IMR-90 (cell line): ENCODE data around the gene URB1. TPM values are rescaled to one million over a fixed set of nuclear protein-coding genes. Genes with fewer than 3 reads are reported as not detected.

Source experiments
- ATAC-seq: fragments of 200-7000 bp; cut with Tn5 transposase; 2 replicates; pipeline ENCODE4 v1.9.1; 2020; ENCODE audit warnings: low read depth, mild to moderate bottlenecking, moderate library complexity
- BruUV-seq: library from RNA; stranded (reverse); fragments of 400-500 nt; replicated peaks from 2 replicates; lab custom pipeline; 2021; lab: Mats Ljungman, UMichigan
- CTCF ChIA-PET: fragments of 300-600 bp; formaldehyde crosslinking; extraction: SDS; loops from one replicate; lab custom pipeline; 2021; ENCODE audit warnings: antibody characterized with exemption; lab: Yijun Ruan, JAX
- POLR2A ChIA-PET: fragments of 300-600 bp; sonication (Branson Sonifier 250); formaldehyde crosslinking; loops from one replicate; lab custom pipeline; 2022; ENCODE audit warnings: antibody characterized with exemption; ENCODE audit not compliant: unreplicated experiment; lab: Charles Lee
- DNase-seq: peaks from one replicate; pipeline ENCODE4 v3.0.0; 2013
- H2AFZ ChIP-seq: replicated peaks from 2 replicates; pipeline ENCODE3; 2013; ENCODE audit warnings: low read length, mild to moderate bottlenecking; ENCODE audit not compliant: poor library complexity
- H2AK5ac ChIP-seq: 2 replicates; pipeline ENCODE4 v1.6.1; 2013; ENCODE audit warnings: low read depth, low read length, inconsistent platforms
- H2AK9ac ChIP-seq: replicated peaks from 2 replicates; pipeline ENCODE3; 2013; ENCODE audit warnings: mild to moderate bottlenecking, low read depth, low read length, moderate library complexity; ENCODE audit not compliant: poor library complexity
- H2BK120ac ChIP-seq: 2 replicates; pipeline ENCODE4 v1.6.1; 2013; ENCODE audit warnings: low read depth, low read length, inconsistent platforms
- H2BK15ac ChIP-seq: 3 replicates; pipeline ENCODE4 v1.6.1; 2013; ENCODE audit warnings: low read depth, low read length, inconsistent platforms
- H2BK20ac ChIP-seq: 2 replicates; pipeline ENCODE4 v1.6.1; 2013; ENCODE audit warnings: low read depth, mild to moderate bottlenecking, inconsistent platforms, low read length, moderate library complexity
- H2BK5ac ChIP-seq: 2 replicates; pipeline ENCODE4 v1.6.1; 2013; ENCODE audit warnings: mild to moderate bottlenecking, low read depth, low read length, inconsistent platforms; ENCODE audit not compliant: poor library complexity, severe bottlenecking
- H3K14ac ChIP-seq: replicated peaks from 2 replicates; pipeline ENCODE4 v1.6.1; 2013; ENCODE audit warnings: low read depth, low read length, inconsistent platforms
- H3K18ac ChIP-seq: 2 replicates; pipeline ENCODE4 v1.6.1; 2013; ENCODE audit warnings: low read depth, low read length, control low read depth
- H3K23ac ChIP-seq: 2 replicates; pipeline ENCODE4 v1.6.1; 2013; ENCODE audit warnings: low read depth, low read length, inconsistent platforms
- H3K27ac ChIP-seq: 2 replicates; pipeline ENCODE4 v1.5.1; 2013; ENCODE audit warnings: mild to moderate bottlenecking, control low read depth, low read length; ENCODE audit not compliant: insufficient read depth
- H3K27me3 ChIP-seq: 2 replicates; pipeline ENCODE4 v1.6.1; 2013; ENCODE audit warnings: low read length; ENCODE audit not compliant: control insufficient read depth, insufficient read depth
- H3K36me3 ChIP-seq: 2 replicates; pipeline ENCODE4 v1.6.1; 2013; ENCODE audit warnings: low read length, mixed read lengths; ENCODE audit not compliant: control insufficient read depth, insufficient read depth
- H3K4ac ChIP-seq: 2 replicates; pipeline ENCODE4 v1.6.1; 2013; ENCODE audit warnings: low read depth, low read length, inconsistent platforms
- H3K4me1 ChIP-seq: 2 replicates; pipeline ENCODE4 v1.6.1; 2013; ENCODE audit warnings: low read length, mixed read lengths; ENCODE audit not compliant: control insufficient read depth, insufficient read depth
- H3K4me2 ChIP-seq: 2 replicates; pipeline ENCODE4 v1.6.1; 2013; ENCODE audit warnings: low read depth, mild to moderate bottlenecking, control low read depth, low read length, moderate library complexity
- H3K4me3 ChIP-seq: 2 replicates; pipeline ENCODE4 v1.5.1; 2013; ENCODE audit warnings: low read depth, mild to moderate bottlenecking, control low read depth, low read length, moderate library complexity; ENCODE audit not compliant: insufficient read depth
- H3K56ac ChIP-seq: 2 replicates; pipeline ENCODE4 v1.6.1; 2013; ENCODE audit warnings: low read length, inconsistent platforms; ENCODE audit not compliant: insufficient read depth; ENCODE audit errors: extremely low read depth
- H3K79me1 ChIP-seq, 2 experiments: 2 replicates each; pipeline ENCODE4 v1.6.1; 2013; ENCODE audit warnings: low read length in 2 of 2, inconsistent platforms in 1 of 2, low read depth in 1 of 2
- H3K9ac ChIP-seq: 2 replicates; pipeline ENCODE4 v1.6.1; 2013; ENCODE audit warnings: low read depth, low read length, control low read depth
- H3K9me1 ChIP-seq: 2 replicates; pipeline ENCODE4 v1.6.1; 2013; ENCODE audit warnings: low read length, inconsistent platforms; ENCODE audit not compliant: insufficient read depth
- H3K9me3 ChIP-seq: 2 replicates; pipeline ENCODE4 v1.6.1; 2013; ENCODE audit warnings: low read length; ENCODE audit not compliant: control insufficient read depth, insufficient read depth
- H4K20me1 ChIP-seq: 2 replicates; pipeline ENCODE4 v1.6.1; 2013; ENCODE audit warnings: low read length, inconsistent platforms; ENCODE audit not compliant: insufficient read depth
- H4K5ac ChIP-seq: 2 replicates; pipeline ENCODE4 v1.6.1; 2013; ENCODE audit warnings: mild to moderate bottlenecking, low read depth, low read length, control low read depth
- H4K8ac ChIP-seq, 2 experiments: 2 replicates each; pipeline ENCODE4 v1.6.1; 2013; ENCODE audit warnings: low read depth in 2 of 2, low read length in 2 of 2, control low read depth in 1 of 2, inconsistent platforms in 1 of 2
- H4K91ac ChIP-seq: 2 replicates; pipeline ENCODE4 v1.6.1; 2013; ENCODE audit warnings: low read depth, low read length, inconsistent platforms; ENCODE audit not compliant: insufficient read depth
- BHLHE40 ChIP-seq: fragments of 150-350 bp; IDR thresholded peaks from 2 replicates; pipeline ENCODE4 v1.6.1; 2016; ENCODE audit warnings: mild to moderate bottlenecking, low read depth, low read length
- CEBPB ChIP-seq: IDR thresholded peaks from 2 replicates; pipeline ENCODE4 v1.6.1; 2012; ENCODE audit warnings: low read depth, low read length, improper control_type of control experiment
- CHD1 ChIP-seq: IDR thresholded peaks from 2 replicates; pipeline ENCODE4 v1.6.1; 2012; ENCODE audit warnings: low read depth, low read length, improper control_type of control experiment
- CTCF ChIP-seq: conservative IDR thresholded peaks from 2 replicates; pipeline ENCODE4 v1.5.1; 2012; ENCODE audit warnings: mild to moderate bottlenecking, low read depth, low read length, improper control_type of control experiment
- ELK1 ChIP-seq: fragments of 150-350 bp; IDR thresholded peaks from 2 replicates; pipeline ENCODE4 v1.6.1; 2016; ENCODE audit warnings: low read depth, mild to moderate bottlenecking, low read length, moderate library complexity, borderline replicate concordance
- FOS ChIP-seq: fragments of 150-350 bp; IDR thresholded peaks from 2 replicates; pipeline ENCODE4 v1.6.1; 2016; ENCODE audit warnings: low read depth, low read length
- MAFK ChIP-seq: IDR thresholded peaks from 2 replicates; pipeline ENCODE4 v1.6.1; 2012; ENCODE audit warnings: low read depth, low read length, improper control_type of control experiment
- MXI1 ChIP-seq: IDR thresholded peaks from 2 replicates; pipeline ENCODE4 v1.6.1; 2012; ENCODE audit warnings: low read depth, mild to moderate bottlenecking, low read length, moderate library complexity, borderline replicate concordance
- NFE2L2 ChIP-seq: fragments of 150-350 bp; IDR thresholded peaks from 2 replicates; pipeline ENCODE4 v1.6.1; 2016; ENCODE audit warnings: low read depth, mild to moderate bottlenecking, low read length
- POLR2A ChIP-seq: IDR thresholded peaks from 2 replicates; pipeline ENCODE4 v1.6.1; 2012; ENCODE audit warnings: mild to moderate bottlenecking, low read depth, low read length
- RAD21 ChIP-seq: IDR thresholded peaks from 2 replicates; pipeline ENCODE4 v1.6.1; 2012; ENCODE audit warnings: low read length, improper control_type of control experiment
- RFX5 ChIP-seq: IDR thresholded peaks from 2 replicates; pipeline ENCODE4 v1.8.0; 2012; ENCODE audit warnings: low read depth, mild to moderate bottlenecking, low read length, moderate library complexity
- SMC3 ChIP-seq: fragments of 150-350 bp; IDR thresholded peaks from 2 replicates; pipeline ENCODE4 v1.6.1; 2016; ENCODE audit warnings: low read depth, mild to moderate bottlenecking, antibody characterized with exemption, low read length, moderate library complexity
- USF2 ChIP-seq: fragments of 150-350 bp; IDR thresholded peaks from 2 replicates; pipeline ENCODE4 v1.6.1; 2017; ENCODE audit warnings: mild to moderate bottlenecking, antibody characterized with exemption, low read length, low read depth
- WGBS, 2 experiments: methylation state at CpG; one replicate each; pipeline versions ENCODE4 v1.1.5 to v1.1.7; 2013; ENCODE audit warnings: missing lambda C conversion rate in 2 of 2; ENCODE audit not compliant: insufficient read length in 1 of 2; ENCODE audit errors: extremely low coverage in 2 of 2; 5-methylcytosine and 5-hydroxymethylcytosine counted together
- dilution Hi-C: fragments of 300-500 bp; cut with HindIII; formaldehyde crosslinking; loops from one replicate; pipeline ENCODE4 v1.14.3; 2018; ENCODE audit warnings: low sequenced_read_pairs; ENCODE audit not compliant: unreplicated experiment
- in situ Hi-C: fragments of 300-500 bp; cut with MboI; formaldehyde crosslinking; loops from 3 replicates; pipeline ENCODE4 v1.14.3; 2019; ENCODE audit warnings: low sequenced_read_pairs, inconsistent platforms, mixed read lengths
- intact Hi-C: fragments of 100-400 bp; cut with micrococcal nuclease; formaldehyde crosslinking; loops from 2 replicates; pipeline ENCODE4 v1.10.0; 2022
- polyA plus RNA-seq, 3 experiments: library from polyadenylated mRNA; depleted of rRNA; stranded (reverse); fragments of >200 nt; gene quantifications; 2 replicates each; pipeline ENCODE4 v1.2.3, GENCODE V29; 2012; ENCODE audit warnings: low replicate concordance in 1 of 3
- total RNA-seq: library from RNA; depleted of rRNA; stranded (reverse); fragments of >200 nt; gene quantifications from 2 replicates; pipeline ENCODE4 v1.2.3, GENCODE V29; 2012

Gene URB1
- total and polyA plus RNA-seq, 2 of the 4 experiments (the other 2 are of a cell fraction) = 9.2 to 12.7 TPM

- Histone ChIP-seq H3K36me3 (no peaks in the 10 kb centered on the region), H2AK5ac (no peak overlapping the region), H3K9me1 (no peaks in the 10 kb centered on the region; the same call in 1 of the 2 replicates), H3K56ac (no peak overlapping the region), H3K27me3 (peaks cover 6% of the 10 kb centered on the region; the same call in 1 of the 2 replicates), H4K5ac (no peak overlapping the region), H2AFZ (no peak overlapping the region), H3K9ac (no peak overlapping the region), H3K4me3 (no peak overlapping the region), H4K8ac (no peak overlapping the region), H3K14ac (no peak overlapping the region), H2AK9ac (no peak overlapping the region), H3K79me1 (no peaks in the 10 kb centered on the region), H3K4me1 (peaks cover 10% of the 10 kb centered on the region), H2BK5ac (no peak overlapping the region), H3K27ac (no peak overlapping the region), H4K20me1 (no peaks in the 10 kb centered on the region), H2BK20ac (no peak overlapping the region), H2BK15ac (no peak overlapping the region), H2BK120ac (no peak overlapping the region), H3K4ac (no peak overlapping the region), H3K18ac (no peak overlapping the region), H3K23ac (no peak overlapping the region), H4K91ac (no peak overlapping the region), H3K9me3 (no peaks in the 10 kb centered on the region), H3K4me2 (no peak overlapping the region)
- POLR2A ChIA-PET = no interaction called here
- ATAC-seq (no peak), DNase-seq (no peak)
- BruUV-seq = no TSS peak
- dilution Hi-C loops (no loop called here), intact Hi-C loops (loop anchor here (5.0 to 10.0 kb wide), 2 partner anchors 85 to 112 kb away; no protein-coding TSS in a partner anchor), in situ Hi-C loops (no loop called here)
- TF ChIP-seq BHLHE40 = no peak
- no peak for TF ChIP-seq USF2
- TF ChIP-seq MXI1 = no peak
- TF ChIP-seq MAFK = no peak
- TF ChIP-seq RFX5 = no peak
- TF ChIP-seq SMC3 = no peak
- no peak for TF ChIP-seq ELK1
- no peak for TF ChIP-seq NFE2L2
- TF ChIP-seq CHD1 = no peak
- TF ChIP-seq FOS = no peak
- no peak for TF ChIP-seq POLR2A
- TF ChIP-seq RAD21 = no peak
- no peak for TF ChIP-seq CEBPB
- no peak for TF ChIP-seq CTCF
- CTCF ChIA-PET = no interaction called here
- 82% methylated on average over 3 of the region's 4 CpGs; no CpG with 5 or more reads in 1 of the 2 experiments for WGBS, 2 experiments
These were observed 17.5 kb upstream of the URB1 start for GRCh38 chr21:32410291-32410690.
